ENCODE results near the gene M1AP.

Gene M1AP

GRCh38 chr2:74596584-74596983 is 51.5 kb downstream of the M1AP start:
- Histone ChIP-seq H3K79me2 (ENCODE audit: insufficient read depth, low read length) (no peaks in the 10 kb centered on the region), H3K4me2 (ENCODE audit: insufficient read depth, low read length) (no peak overlapping the region), H3K9ac (ENCODE audit: low read depth, low read length) (no peak overlapping the region), H3K4me1 (ENCODE audit: insufficient read depth, low read length) (no peaks in the 10 kb centered on the region), H3K9me3 (ENCODE audit: insufficient read depth, low read length, severe bottlenecking) (no peaks in the 10 kb centered on the region), H3K4me3 (ENCODE audit: low read depth in 1 of 2, low read length in 2 of 2) (no peak overlapping the region), H3K27ac (ENCODE audit: low read length) (no peak overlapping the region), H3K27me3 (ENCODE audit: insufficient read depth, low read length, poor library complexity) (peaks cover 5% of the 10 kb centered on the region), H4K20me1 (ENCODE audit: insufficient read depth, low read length) (no peaks in the 10 kb centered on the region), H2AFZ (ENCODE audit: low read depth, low read length) (no peak overlapping the region), H3K36me3 (ENCODE audit: insufficient read depth, low read length) (no peaks in the 10 kb centered on the region)
- DNase-seq (no peak), ATAC-seq (ENCODE audit: insufficient read depth, low read depth) (no peak)
- TF ChIP-seq EZH2 (IDR thresholded peaks at IDR 0.05; ENCODE audit: borderline replicate concordance, low read depth, low read length, severe bottlenecking) (no peak), CTCF (IDR thresholded peaks at IDR 0.05; ENCODE audit: borderline replicate concordance, extremely low read depth, low read length, poor library complexity, severe bottlenecking) (no peak)

- Histone ChIP-seq H3K79me2 (ENCODE audit: insufficient read depth, low read length) (no peaks in the 10 kb centered on the region), H3K9ac (ENCODE audit: low read depth, low read length) (no peak overlapping the region), H3K27ac (ENCODE audit: low read length) (no peak overlapping the region), H2AFZ (ENCODE audit: low read depth, low read length) (no peak overlapping the region), H4K20me1 (ENCODE audit: insufficient read depth, low read length) (no peaks in the 10 kb centered on the region), H3K27me3 (ENCODE audit: insufficient read depth, low read length, poor library complexity) (peaks cover 13% of the 10 kb centered on the region), H3K4me1 (ENCODE audit: insufficient read depth, low read length) (no peaks in the 10 kb centered on the region), H3K4me2 (ENCODE audit: insufficient read depth, low read length) (no peak overlapping the region), H3K36me3 (ENCODE audit: insufficient read depth, low read length) (no peaks in the 10 kb centered on the region), H3K9me3 (ENCODE audit: insufficient read depth, low read length, severe bottlenecking) (no peaks in the 10 kb centered on the region), H3K4me3 (ENCODE audit: low read depth in 1 of 2, low read length in 2 of 2) (no peak overlapping the region)
- no peak for DNase-seq
- ATAC-seq (ENCODE audit: insufficient read depth, low read depth): no peak
- TF ChIP-seq CTCF (IDR thresholded peaks at IDR 0.05; ENCODE audit: borderline replicate concordance, extremely low read depth, low read length, poor library complexity, severe bottlenecking) (no peak), EZH2 (IDR thresholded peaks at IDR 0.05; ENCODE audit: borderline replicate concordance, low read depth, low read length, severe bottlenecking) (no peak)
Measured at GRCh38 chr2:74593826-74594772, 54.0 kb downstream of the M1AP start.

- H3K4me1 ChIP-seq (ENCODE audit: insufficient read depth, low read length): peaks cover 7% of the 10 kb centered on the region; the same call in 1 of the 2 replicates
- no peak overlapping the region for H2AFZ ChIP-seq (ENCODE audit: low read depth, low read length)
- ATAC-seq (ENCODE audit: insufficient read depth, low read depth) (no peak), DNase-seq (no peak)
- no peaks in the 10 kb centered on the region for H4K20me1 ChIP-seq (ENCODE audit: insufficient read depth, low read length)
- H3K36me3 ChIP-seq (ENCODE audit: insufficient read depth, low read length): no peaks in the 10 kb centered on the region
- no peak overlapping the region for H3K4me2 ChIP-seq (ENCODE audit: insufficient read depth, low read length)
- no peak overlapping the region for H3K4me3 ChIP-seq (ENCODE audit: low read depth in 1 of 2, low read length in 2 of 2)
- no peak for TF ChIP-seq CTCF (IDR thresholded peaks at IDR 0.05; ENCODE audit: borderline replicate concordance, extremely low read depth, low read length, poor library complexity, severe bottlenecking)
- TF ChIP-seq EZH2 (IDR thresholded peaks at IDR 0.05; ENCODE audit: borderline replicate concordance, low read depth, low read length, severe bottlenecking): no peak
- H3K9ac ChIP-seq (ENCODE audit: low read depth, low read length): no peak overlapping the region
- H3K27ac ChIP-seq (ENCODE audit: low read length): no peak overlapping the region
- no peaks in the 10 kb centered on the region for H3K79me2 ChIP-seq (ENCODE audit: insufficient read depth, low read length)
- peaks cover 9% of the 10 kb centered on the region for H3K27me3 ChIP-seq (ENCODE audit: insufficient read depth, low read length, poor library complexity)
- H3K9me3 ChIP-seq (ENCODE audit: insufficient read depth, low read length, severe bottlenecking): no peaks in the 10 kb centered on the region
Measured at GRCh38 chr2:74588664-74589063, 59.5 kb downstream of the M1AP start.

All from DND-41 (cell line).